Parathyroid adenoma (tissue), 2 donors: Measurements from ENCODE around the gene CSTPP1.
"Not testable (repeated sequence)": the region's sequence is repeated elsewhere in the genome, so short reads cannot be mapped to it uniquely, and the experiment has no call there.

ENCODE experiments used
- H2AFZ ChIP-seq: fragments of 300-600 bp; sonication (generic); one replicate; pipeline ENCODE4 v1.7.0; 2017; ENCODE audit warnings: antibody characterized with exemption, mild to moderate bottlenecking
- H3K27ac ChIP-seq: fragments of 300-600 bp; sonication (generic); one replicate; pipeline ENCODE4 v1.7.0; 2017
- H3K27me3 ChIP-seq: fragments of 300-600 bp; sonication (generic); one replicate; pipeline ENCODE4 v1.7.0; 2017; ENCODE audit warnings: low read length; ENCODE audit not compliant: control insufficient read depth, insufficient read depth
- H3K36me3 ChIP-seq: fragments of 300-600 bp; sonication (generic); one replicate; pipeline ENCODE4 v1.7.0; 2017; ENCODE audit warnings: low read length; ENCODE audit not compliant: control insufficient read depth, insufficient read depth
- H3K4me1 ChIP-seq: fragments of 300-600 bp; sonication (generic); one replicate; pipeline ENCODE4 v1.7.0; 2017; ENCODE audit warnings: control low read depth
- H3K4me2 ChIP-seq: fragments of 300-600 bp; sonication (generic); one replicate; pipeline ENCODE4 v1.7.0; 2017; ENCODE audit warnings: low read length
- H3K4me3 ChIP-seq: fragments of 300-600 bp; sonication (generic); one replicate; pipeline ENCODE4 v1.7.0; 2017; ENCODE audit warnings: low read depth, low read length
- H3K79me2 ChIP-seq: fragments of 300-600 bp; sonication (generic); one replicate; pipeline ENCODE4 v1.7.0; 2017; ENCODE audit warnings: control low read depth
- H3K9ac ChIP-seq: fragments of 300-600 bp; sonication (generic); one replicate; pipeline ENCODE4 v1.7.0; 2017; ENCODE audit warnings: mild to moderate bottlenecking
- H3K9me3 ChIP-seq: fragments of 300-600 bp; sonication (generic); one replicate; pipeline ENCODE4 v1.7.0; 2017; ENCODE audit warnings: low read length; ENCODE audit not compliant: control insufficient read depth
- CTCF ChIP-seq: fragments of 300-600 bp; sonication (generic); IDR thresholded peaks from one replicate; pipeline ENCODE4 v1.7.0; 2017; ENCODE audit warnings: antibody characterized with exemption, mild to moderate bottlenecking
- donor health status: primary hyperparathyroidism.

CSTPP1 gene

GRCh38 chr11:47083913-47084312, 147.4 kb downstream of the CSTPP1 start:
- no peak overlapping the region for H3K4me2 ChIP-seq
- no peaks in the 10 kb centered on the region for H3K79me2 ChIP-seq
- no peaks in the 10 kb centered on the region for H3K27me3 ChIP-seq
- H3K9me3 ChIP-seq: no peaks in the 10 kb centered on the region
- no peak overlapping the region for H3K9ac ChIP-seq
- H3K4me3 ChIP-seq: no peak overlapping the region
- H3K4me1 ChIP-seq: no peaks in the 10 kb centered on the region
- H3K36me3 ChIP-seq: no peaks in the 10 kb centered on the region
- no peak for TF ChIP-seq CTCF
- no peak overlapping the region for H2AFZ ChIP-seq
- H3K27ac ChIP-seq: no peak overlapping the region

- no peak for TF ChIP-seq CTCF
- Histone ChIP-seq H2AFZ (no peak overlapping the region), H3K4me2 (no peak overlapping the region), H3K27ac (no peak overlapping the region), H3K79me2 (no peaks in the 10 kb centered on the region), H3K4me3 (no peak overlapping the region), H3K9me3 (no peaks in the 10 kb centered on the region), H3K4me1 (no peaks in the 10 kb centered on the region), H3K9ac (no peak overlapping the region), H3K27me3 (no peaks in the 10 kb centered on the region), H3K36me3 (no peaks in the 10 kb centered on the region)
These were observed 151.2 kb downstream of the CSTPP1 start for GRCh38 chr11:47087801-47088200.

GRCh38 chr11:47093541-47093940, 157.0 kb downstream of the CSTPP1 start:
- H3K27ac ChIP-seq: no peak overlapping the region
- H3K79me2 ChIP-seq: no peaks in the 10 kb centered on the region
- no peak overlapping the region for H2AFZ ChIP-seq
- H3K27me3 ChIP-seq: no peaks in the 10 kb centered on the region
- no peak overlapping the region for H3K9ac ChIP-seq
- H3K4me3 ChIP-seq: no peak overlapping the region
- no peak overlapping the region for H3K4me2 ChIP-seq
- no peak for TF ChIP-seq CTCF
- no peaks in the 10 kb centered on the region for H3K36me3 ChIP-seq
- no peaks in the 10 kb centered on the region for H3K9me3 ChIP-seq
- no peaks in the 10 kb centered on the region for H3K4me1 ChIP-seq

- not testable (repeated sequence) for H2AFZ ChIP-seq, H3K36me3 ChIP-seq
These were observed 160.3 kb downstream of the CSTPP1 start for GRCh38 chr11:47096871-47097270.

GRCh38 chr11:47098223-47098622, 161.7 kb downstream of the CSTPP1 start:
- H3K4me3 ChIP-seq, H3K9ac ChIP-seq, H3K27ac ChIP-seq, H3K9me3 ChIP-seq, H3K4me2 ChIP-seq, H3K4me1 ChIP-seq, H3K79me2 ChIP-seq, H2AFZ ChIP-seq, H3K27me3 ChIP-seq, H3K36me3 ChIP-seq: not testable (repeated sequence)

More at GRCh38 chr11:47096871-47097270, 160.3 kb downstream of the CSTPP1 start:
- H3K4me3 ChIP-seq, H3K4me1 ChIP-seq, H3K27me3 ChIP-seq, H3K4me2 ChIP-seq, H3K9me3 ChIP-seq, H3K9ac ChIP-seq, H3K27ac ChIP-seq, H3K79me2 ChIP-seq: not testable (repeated sequence)

- Histone ChIP-seq H3K4me3 (no peak overlapping the region), H2AFZ (no peak overlapping the region), H3K79me2 (no peaks in the 10 kb centered on the region), H3K9me3 (no peaks in the 10 kb centered on the region), H3K9ac (no peak overlapping the region), H3K4me2 (no peak overlapping the region), H3K36me3 (no peaks in the 10 kb centered on the region), H3K4me1 (no peaks in the 10 kb centered on the region), H3K27ac (no peak overlapping the region), H3K27me3 (no peaks in the 10 kb centered on the region)
- no peak for TF ChIP-seq CTCF
These were observed 162.8 kb downstream of the CSTPP1 start for GRCh38 chr11:47099214-47099917.
